Measurements from ENCODE around the gene CROCC2. TPM values are rescaled to one million over a fixed set of nuclear protein-coding genes. Genes with fewer than 3 reads are reported as not detected.

The CROCC2 gene
- total and polyA plus RNA-seq, 10 of the 15 experiments (the other 5 are each of a cell fraction or from before 2014, with no cell fraction given) = not detected

DNA sequence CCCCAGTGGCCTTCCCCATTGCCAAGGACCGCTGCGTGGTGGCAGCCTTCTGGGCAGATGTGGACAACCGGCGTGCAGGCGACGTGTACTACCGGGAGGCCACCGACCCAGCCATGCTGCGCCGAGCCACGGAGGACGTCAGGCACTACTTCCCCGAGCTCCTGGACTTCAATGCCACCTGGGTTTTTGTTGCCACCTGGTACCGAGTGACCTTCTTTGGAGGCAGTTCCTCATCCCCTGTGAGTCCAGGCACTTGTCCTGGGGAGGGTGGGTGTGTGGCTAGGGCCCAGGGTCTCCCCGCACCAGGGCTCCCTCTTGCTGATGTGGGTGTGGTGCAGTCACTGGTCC is 124.2 kb downstream of the CROCC2 start:
- SMC1A ChIA-PET (ENCODE audit: uncharacterized antibody, unreplicated experiment) = no interaction called here
- Histone ChIP-seq H3K4me3 (no peak overlapping the region), H3K36me3 (ENCODE audit: control insufficient read depth in 2 of 2, insufficient read depth in 2 of 2, low read length in 1 of 2) (no peaks in the 10 kb centered on the region), H3K79me2 (ENCODE audit: control insufficient read depth, insufficient read depth, low read length) (no peaks in the 10 kb centered on the region), H3K27me3 (replicated peaks in 1 of 2; ENCODE audit: control insufficient read depth in 2 of 2, insufficient read depth in 2 of 2, low read length in 1 of 2) (peaks cover 0 to 1% of the 10 kb centered on the region in 2 experiments; a peak in 1 of 4 replicates), H3K9ac (ENCODE audit: control insufficient read depth, insufficient read depth, low read length) (no peak overlapping the region), H4K20me1 (ENCODE audit: control insufficient read depth, insufficient read depth) (no peaks in the 10 kb centered on the region), H3K4me1 (ENCODE audit: control insufficient read depth, insufficient read depth, low read length) (peaks cover 8% of the 10 kb centered on the region), H3K27ac (ENCODE audit: control insufficient read depth, insufficient read depth) (no peak overlapping the region), H3K4me2 (ENCODE audit: control insufficient read depth, insufficient read depth) (no peak overlapping the region), H3K9me3 (replicated peaks; ENCODE audit: control insufficient read depth, insufficient read depth, low read length) (peaks cover 5% of the 10 kb centered on the region; the same call in 2 of the 3 replicates), H2AFZ (ENCODE audit: control insufficient read depth, low read depth, low read length) (no peak overlapping the region)
- POLR2A ChIA-PET = no interaction called here
- in situ Hi-C loops (cut with MboI) = no loop called here
- TF ChIP-seq, protein P1, sequence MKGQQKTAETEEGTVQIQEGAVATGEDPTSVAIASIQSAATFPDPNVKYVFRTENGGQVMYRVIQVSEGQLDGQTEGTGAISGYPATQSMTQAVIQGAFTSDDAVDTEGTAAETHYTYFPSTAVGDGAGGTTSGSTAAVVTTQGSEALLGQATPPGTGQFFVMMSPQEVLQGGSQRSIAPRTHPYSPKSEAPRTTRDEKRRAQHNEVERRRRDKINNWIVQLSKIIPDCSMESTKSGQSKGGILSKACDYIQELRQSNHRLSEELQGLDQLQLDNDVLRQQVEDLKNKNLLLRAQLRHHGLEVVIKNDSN (IDR thresholded peaks at IDR 0.05; ENCODE audit: borderline replicate concordance, extremely low read length, insufficient read depth, low read depth, low read length) = no peak
- TF ChIP-seq SREBF1 (IDR thresholded peaks at IDR 0.05; ENCODE audit: low read length) = no peak
- TF ChIP-seq, protein P2, sequence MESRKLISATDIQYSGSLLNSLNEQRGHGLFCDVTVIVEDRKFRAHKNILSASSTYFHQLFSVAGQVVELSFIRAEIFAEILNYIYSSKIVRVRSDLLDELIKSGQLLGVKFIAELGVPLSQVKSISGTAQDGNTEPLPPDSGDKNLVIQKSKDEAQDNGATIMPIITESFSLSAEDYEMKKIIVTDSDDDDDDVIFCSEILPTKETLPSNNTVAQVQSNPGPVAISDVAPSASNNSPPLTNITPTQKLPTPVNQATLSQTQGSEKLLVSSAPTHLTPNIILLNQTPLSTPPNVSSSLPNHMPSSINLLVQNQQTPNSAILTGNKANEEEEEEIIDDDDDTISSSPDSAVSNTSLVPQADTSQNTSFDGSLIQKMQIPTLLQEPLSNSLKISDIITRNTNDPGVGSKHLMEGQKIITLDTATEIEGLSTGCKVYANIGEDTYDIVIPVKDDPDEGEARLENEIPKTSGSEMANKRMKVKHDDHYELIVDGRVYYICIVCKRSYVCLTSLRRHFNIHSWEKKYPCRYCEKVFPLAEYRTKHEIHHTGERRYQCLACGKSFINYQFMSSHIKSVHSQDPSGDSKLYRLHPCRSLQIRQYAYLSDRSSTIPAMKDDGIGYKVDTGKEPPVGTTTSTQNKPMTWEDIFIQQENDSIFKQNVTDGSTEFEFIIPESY (IDR thresholded peaks at IDR 0.05) = no peak
- TF ChIP-seq HDAC6 (IDR thresholded peaks at IDR 0.05; ENCODE audit: unreplicated experiment) = no peak
- TF ChIP-seq CHD1 (IDR thresholded peaks at IDR 0.05; ENCODE audit: low read depth, low read length) = no peak
- TF ChIP-seq TBL1XR1 (IDR thresholded peaks at IDR 0.05; ENCODE audit: low read depth, low read length) = no peak
- TF ChIP-seq EED (IDR thresholded peaks at IDR 0.05; ENCODE audit: low read depth) = no peak
- TF ChIP-seq RBBP5 (conservative IDR thresholded peaks at IDR 0.05) = no peak
- no peak for TF ChIP-seq CBX3 (IDR thresholded peaks at IDR 0.05; ENCODE audit: borderline replicate concordance, low read depth)
- TF ChIP-seq, protein P3, sequence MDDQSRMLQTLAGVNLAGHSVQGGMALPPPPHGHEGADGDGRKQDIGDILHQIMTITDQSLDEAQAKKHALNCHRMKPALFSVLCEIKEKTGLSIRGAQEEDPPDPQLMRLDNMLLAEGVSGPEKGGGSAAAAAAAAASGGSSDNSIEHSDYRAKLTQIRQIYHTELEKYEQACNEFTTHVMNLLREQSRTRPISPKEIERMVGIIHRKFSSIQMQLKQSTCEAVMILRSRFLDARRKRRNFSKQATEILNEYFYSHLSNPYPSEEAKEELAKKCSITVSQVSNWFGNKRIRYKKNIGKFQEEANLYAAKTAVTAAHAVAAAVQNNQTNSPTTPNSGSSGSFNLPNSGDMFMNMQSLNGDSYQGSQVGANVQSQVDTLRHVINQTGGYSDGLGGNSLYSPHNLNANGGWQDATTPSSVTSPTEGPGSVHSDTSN (IDR thresholded peaks at IDR 0.05; ENCODE audit: insufficient replicate concordance, low read depth, low read length) = no peak
- no peak for TF ChIP-seq BRCA1 (IDR thresholded peaks at IDR 0.05; ENCODE audit: low read depth, low read length)
- TF ChIP-seq, protein P4, sequence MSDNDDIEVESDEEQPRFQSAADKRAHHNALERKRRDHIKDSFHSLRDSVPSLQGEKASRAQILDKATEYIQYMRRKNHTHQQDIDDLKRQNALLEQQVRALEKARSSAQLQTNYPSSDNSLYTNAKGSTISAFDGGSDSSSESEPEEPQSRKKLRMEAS (IDR thresholded peaks at IDR 0.05; ENCODE audit: low read depth, low read length) = no peak
- TF ChIP-seq CEBPB (IDR thresholded peaks at IDR 0.05; ENCODE audit: borderline replicate concordance in 1 of 2, low read depth in 2 of 2, low read length in 2 of 2) = no peak
- TF ChIP-seq CHD2 (IDR thresholded peaks at IDR 0.05; ENCODE audit: borderline replicate concordance, low read depth, low read length) = no peak
- TF ChIP-seq NFYB (IDR thresholded peaks at IDR 0.05; ENCODE audit: insufficient read depth, low read depth, low read length) = no peak
- TF ChIP-seq, protein P5, sequence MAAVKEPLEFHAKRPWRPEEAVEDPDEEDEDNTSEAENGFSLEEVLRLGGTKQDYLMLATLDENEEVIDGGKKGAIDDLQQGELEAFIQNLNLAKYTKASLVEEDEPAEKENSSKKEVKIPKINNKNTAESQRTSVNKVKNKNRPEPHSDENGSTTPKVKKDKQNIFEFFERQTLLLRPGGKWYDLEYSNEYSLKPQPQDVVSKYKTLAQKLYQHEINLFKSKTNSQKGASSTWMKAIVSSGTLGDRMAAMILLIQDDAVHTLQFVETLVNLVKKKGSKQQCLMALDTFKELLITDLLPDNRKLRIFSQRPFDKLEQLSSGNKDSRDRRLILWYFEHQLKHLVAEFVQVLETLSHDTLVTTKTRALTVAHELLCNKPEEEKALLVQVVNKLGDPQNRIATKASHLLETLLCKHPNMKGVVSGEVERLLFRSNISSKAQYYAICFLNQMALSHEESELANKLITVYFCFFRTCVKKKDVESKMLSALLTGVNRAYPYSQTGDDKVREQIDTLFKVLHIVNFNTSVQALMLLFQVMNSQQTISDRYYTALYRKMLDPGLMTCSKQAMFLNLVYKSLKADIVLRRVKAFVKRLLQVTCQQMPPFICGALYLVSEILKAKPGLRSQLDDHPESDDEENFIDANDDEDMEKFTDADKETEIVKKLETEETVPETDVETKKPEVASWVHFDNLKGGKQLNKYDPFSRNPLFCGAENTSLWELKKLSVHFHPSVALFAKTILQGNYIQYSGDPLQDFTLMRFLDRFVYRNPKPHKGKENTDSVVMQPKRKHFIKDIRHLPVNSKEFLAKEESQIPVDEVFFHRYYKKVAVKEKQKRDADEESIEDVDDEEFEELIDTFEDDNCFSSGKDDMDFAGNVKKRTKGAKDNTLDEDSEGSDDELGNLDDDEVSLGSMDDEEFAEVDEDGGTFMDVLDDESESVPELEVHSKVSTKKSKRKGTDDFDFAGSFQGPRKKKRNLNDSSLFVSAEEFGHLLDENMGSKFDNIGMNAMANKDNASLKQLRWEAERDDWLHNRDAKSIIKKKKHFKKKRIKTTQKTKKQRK (IDR thresholded peaks at IDR 0.05; ENCODE audit: low read depth, low read length) = no peak
- no peak for TF ChIP-seq SMAD5 (IDR thresholded peaks at IDR 0.05; ENCODE audit: low read depth)
- FAIRE-seq (no peak), DNase-seq (ENCODE audit: low read depth, low spot score) (no peak), ATAC-seq (no peak)
- no TSS peak for BruUV-seq (replicated peaks)
- CTCF ChIA-PET = no interaction called here
- WGBS (ENCODE audit: insufficient coverage, insufficient replicate concordance, low lambda C conversion rate, missing lambda C conversion rate) = 82% methylated on average over 15 of the region's 15 CpGs
- intact Hi-C loops (cut with micrococcal nuclease; ENCODE audit: unreplicated experiment) = no loop called here
- RAD21 ChIA-PET (ENCODE audit: unreplicated experiment) = no interaction called here

Measured in GM12878 (cell line).